Smooth muscle cell (in vitro differentiated cells): ENCODE data around the gene DCAF15. TPM values are rescaled to one million over a fixed set of nuclear protein-coding genes. Genes with fewer than 3 reads are reported as not detected.
"Not testable (repeated sequence)": the region's sequence is repeated elsewhere in the genome, so short reads cannot be mapped to it uniquely, and the experiment has no call there.

Source experiments
- DNase-seq: peaks from one replicate; lab custom pipeline; 2025; ENCODE audit not compliant: unreplicated experiment; lab: John Stamatoyannopoulos, UW
- H2AFZ ChIP-seq: fragments of 200-600 bp; sonication (generic); 2 replicates; pipeline ENCODE4 v1.6.0; 2016; ENCODE audit warnings: antibody characterized with exemption, low read depth, mild to moderate bottlenecking
- H3F3A ChIP-seq: fragments of 200-600 bp; sonication (generic); 2 replicates; pipeline ENCODE4 v1.6.0; 2017; ENCODE audit warnings: antibody characterized with exemption, low read depth
- H3K27ac ChIP-seq: fragments of 200-600 bp; sonication (generic); 2 replicates; pipeline ENCODE4 v1.5.1; 2016; ENCODE audit warnings: low read depth, mild to moderate bottlenecking
- H3K27me3 ChIP-seq: fragments of 200-600 bp; sonication (generic); 2 replicates; pipeline ENCODE4 v1.6.1; 2016; ENCODE audit warnings: low read depth, mild to moderate bottlenecking
- H3K36me3 ChIP-seq: fragments of 200-600 bp; sonication (generic); 2 replicates; pipeline ENCODE4 v1.5.1; 2016; ENCODE audit warnings: low read depth
- H3K4me1 ChIP-seq: fragments of 200-600 bp; sonication (generic); 2 replicates; pipeline ENCODE4 v1.5.1; 2016; ENCODE audit warnings: low read depth
- H3K4me2 ChIP-seq: fragments of 200-600 bp; sonication (generic); 2 replicates; pipeline ENCODE4 v1.6.0; 2016; ENCODE audit warnings: mild to moderate bottlenecking
- H3K4me3 ChIP-seq: fragments of 200-600 bp; sonication (generic); 2 replicates; pipeline ENCODE4 v1.5.1; 2016; ENCODE audit warnings: mild to moderate bottlenecking
- H3K79me2 ChIP-seq: fragments of 200-600 bp; sonication (generic); 2 replicates; pipeline ENCODE4 v1.6.0; 2016; ENCODE audit warnings: low read depth, mild to moderate bottlenecking
- H3K9ac ChIP-seq: fragments of 200-600 bp; sonication (generic); 2 replicates; pipeline ENCODE4 v1.6.0; 2016; ENCODE audit warnings: low read depth
- H3K9me3 ChIP-seq: fragments of 200-600 bp; sonication (generic); replicated peaks from 2 replicates; pipeline ENCODE4 v1.5.1; 2016; ENCODE audit warnings: low read depth
- H4K20me1 ChIP-seq: fragments of 200-600 bp; sonication (generic); 2 replicates; pipeline ENCODE4 v1.6.0; 2016; ENCODE audit warnings: low read depth
- CTCF ChIP-seq: fragments of 200-600 bp; sonication (generic); IDR thresholded peaks from 2 replicates; pipeline ENCODE4 v1.5.1; 2017; ENCODE audit warnings: borderline replicate concordance, mild to moderate bottlenecking, antibody characterized with exemption; ENCODE audit not compliant: insufficient read depth, poor library complexity, severe bottlenecking
- WGBS: methylation state at CpG from one replicate; pipeline ENCODE4 v1.1.7; 2016; ENCODE audit warnings: low lambda C conversion rate; 5-methylcytosine and 5-hydroxymethylcytosine counted together
- polyA plus RNA-seq: library from polyadenylated mRNA; unstranded; fragments of >200 nt; fragmentation: Nextera tagmentation; extraction: Ambion mirVana; gene quantifications from 2 replicates; pipeline ENCODE4 v1.2.1, GENCODE V29; 2016
- total RNA-seq: library from RNA; depleted of rRNA; stranded (reverse); fragments of >200 nt; gene quantifications from 2 replicates; pipeline ENCODE4 v1.2.3, GENCODE V29; 2014

Gene DCAF15
- total and polyA plus RNA-seq, 2 experiments from 2014 or later = 12.4 to 27.0 TPM

DNA sequence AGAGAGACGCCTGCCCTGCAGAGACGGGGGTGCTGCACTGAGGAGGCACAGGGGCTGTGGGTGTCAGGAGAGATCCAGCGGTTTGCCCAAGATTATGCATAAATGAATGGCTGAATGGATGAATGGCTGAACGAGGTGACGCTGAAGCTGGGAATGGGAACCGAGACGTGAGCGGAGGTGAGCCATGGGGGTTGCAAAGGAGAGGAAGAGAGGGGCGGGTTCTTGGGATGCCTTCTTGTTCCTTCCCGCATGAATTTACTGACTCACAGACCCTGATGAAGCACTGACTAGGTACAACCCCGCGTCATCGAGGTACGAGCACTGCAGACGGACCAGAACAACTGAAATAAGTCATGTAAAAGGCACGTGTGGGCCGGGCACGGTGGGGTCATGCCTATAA lies 16.7 kb downstream of the DCAF15 start:
- no peak for TF ChIP-seq CTCF
- no peak overlapping the region for H3K4me2 ChIP-seq
- H3F3A ChIP-seq = peaks cover 9% of the 10 kb centered on the region
- H3K9me3 ChIP-seq = no peaks in the 10 kb centered on the region
- DNase-seq = no peak
- H3K9ac ChIP-seq = no peak overlapping the region
- no peak overlapping the region for H3K27ac ChIP-seq
- H3K4me1 ChIP-seq = no peaks in the 10 kb centered on the region
- no peak overlapping the region for H3K4me3 ChIP-seq
- no peaks in the 10 kb centered on the region for H3K27me3 ChIP-seq
- 97% methylated on average over 18 of the region's 18 CpGs for whole genome bisulfite sequencing
- no peaks in the 10 kb centered on the region for H4K20me1 ChIP-seq
- H2AFZ ChIP-seq = no peak overlapping the region
- no peaks in the 10 kb centered on the region for H3K36me3 ChIP-seq
- H3K79me2 ChIP-seq = no peaks in the 10 kb centered on the region

DNA sequence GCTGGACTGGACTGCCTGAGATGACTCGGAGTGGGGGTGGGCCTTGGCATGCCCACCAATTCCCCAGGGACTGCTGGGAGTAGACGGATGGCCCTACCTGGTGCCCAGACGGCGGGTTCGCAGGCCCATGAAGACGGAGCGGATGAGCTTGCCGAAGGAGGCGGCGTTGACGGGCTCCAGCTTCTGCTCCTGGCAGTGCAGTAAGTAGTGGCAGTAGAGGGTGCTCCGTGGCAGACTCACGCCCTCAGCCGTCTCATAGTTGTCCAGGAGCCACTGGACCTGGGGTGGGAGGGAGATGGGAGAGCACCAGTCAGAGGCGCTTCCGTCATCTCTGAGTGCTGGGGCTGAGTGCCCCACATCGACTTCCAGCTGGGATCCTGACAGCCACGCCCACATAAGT lies 17.6 kb downstream of the DCAF15 start:
- no peak for TF ChIP-seq CTCF
- H3F3A ChIP-seq = peaks cover under 1% of the 10 kb centered on the region
- no peak overlapping the region for H3K4me3 ChIP-seq
- no peak overlapping the region for H3K4me2 ChIP-seq
- H3K36me3 ChIP-seq = no peaks in the 10 kb centered on the region
- H4K20me1 ChIP-seq = no peaks in the 10 kb centered on the region
- H3K9ac ChIP-seq = no peak overlapping the region
- H3K4me1 ChIP-seq = no peaks in the 10 kb centered on the region
- no peaks in the 10 kb centered on the region for H3K79me2 ChIP-seq
- no peaks in the 10 kb centered on the region for H3K9me3 ChIP-seq
- no peak overlapping the region for H3K27ac ChIP-seq
- H2AFZ ChIP-seq = no peak overlapping the region
- no peaks in the 10 kb centered on the region for H3K27me3 ChIP-seq
- DNase-seq = no peak
- WGBS = 94% methylated on average over 18 of the region's 18 CpGs

GRCh38 chr19:13971868-13972267 lies 19.6 kb downstream of the DCAF15 start:
- H3K36me3 ChIP-seq, H3K4me1 ChIP-seq, H3K4me2 ChIP-seq, H3F3A ChIP-seq, H2AFZ ChIP-seq, H3K9ac ChIP-seq, H3K4me3 ChIP-seq, H4K20me1 ChIP-seq, H3K9me3 ChIP-seq, H3K79me2 ChIP-seq, H3K27me3 ChIP-seq, H3K27ac ChIP-seq, DNase-seq: not testable (repeated sequence)
- 96% methylated on average over 15 of the region's 15 CpGs for WGBS

GRCh38 chr19:13972368-13973155 lies 20.3 kb downstream of the DCAF15 start:
- no peak for TF ChIP-seq CTCF
- WGBS = 98% methylated on average over 36 of the region's 37 CpGs
- H3K4me3 ChIP-seq = no peak overlapping the region

GRCh38 chr19:13973479-13973878 lies 21.2 kb downstream of the DCAF15 start:
- not testable (repeated sequence) for H3K27ac ChIP-seq, H3K4me3 ChIP-seq, H3K79me2 ChIP-seq, DNase-seq, H3K4me1 ChIP-seq, H3K36me3 ChIP-seq, H3K27me3 ChIP-seq, H3K9ac ChIP-seq, H3F3A ChIP-seq, H3K9me3 ChIP-seq, H2AFZ ChIP-seq, H3K4me2 ChIP-seq, H4K20me1 ChIP-seq
- WGBS = 97% methylated on average over 3 of the region's 3 CpGs

More at GRCh38 chr19:13972368-13973155, 20.3 kb downstream of the DCAF15 start:
- H3K4me2 ChIP-seq = no peak overlapping the region
- no peak overlapping the region for H3K27ac ChIP-seq
- no peak overlapping the region for H2AFZ ChIP-seq
- H3K9me3 ChIP-seq = no peaks in the 10 kb centered on the region
- H3K27me3 ChIP-seq = no peaks in the 10 kb centered on the region
- no peaks in the 10 kb centered on the region for H3K79me2 ChIP-seq
- no peak overlapping the region for H3K9ac ChIP-seq
- no peak for DNase-seq
- no peaks in the 10 kb centered on the region for H3K36me3 ChIP-seq
- no peaks in the 10 kb centered on the region for H3K4me1 ChIP-seq
- no peaks in the 10 kb centered on the region for H4K20me1 ChIP-seq
- no peaks in the 10 kb centered on the region for H3F3A ChIP-seq
